HCT116 (cell line): Measurements from ENCODE around the gene BEX3.

Source experiments
- CTCF ChIP-seq, 3 experiments: fragments of 200-600 bp in 1 of 3; sonication (generic) in 1 of 3; IDR thresholded peaks in 2 of 3; conservative IDR thresholded peaks in 1 of 3; 2 replicates each; pipeline ENCODE4 v1.5.1; 2012 to 2017; ENCODE audit warnings: low read depth in 2 of 3, low read length in 2 of 3, antibody characterized with exemption in 1 of 3, borderline replicate concordance in 1 of 3, control low read depth in 1 of 3, mild to moderate bottlenecking in 1 of 3, mixed read lengths in 1 of 3, mixed run types in 1 of 3, moderate library complexity in 1 of 3; ENCODE audit not compliant: insufficient read depth in 1 of 3
- EGR1 ChIP-seq: IDR thresholded peaks from 2 replicates; pipeline ENCODE4 v1.6.1; 2012; ENCODE audit warnings: low read depth
- EZH2 ChIP-seq: fragments of 200-600 bp; sonication (generic); IDR thresholded peaks from 2 replicates; pipeline ENCODE4 v1.6.1; 2017; ENCODE audit warnings: antibody characterized with exemption, mixed run types
- POLR2A ChIP-seq: IDR thresholded peaks from 2 replicates; pipeline ENCODE4 v1.7.0; 2011; ENCODE audit warnings: borderline replicate concordance; ENCODE audit not compliant: insufficient read depth, insufficient read length; ENCODE audit errors: extremely low read depth
- SRF ChIP-seq: IDR thresholded peaks from 2 replicates; pipeline ENCODE4 v1.6.1; 2012; ENCODE audit warnings: low read depth
- ZBTB33 ChIP-seq: IDR thresholded peaks from 2 replicates; pipeline ENCODE4 v1.6.1; 2011; ENCODE audit warnings: mild to moderate bottlenecking, low read length, moderate library complexity; ENCODE audit not compliant: insufficient replicate concordance; ENCODE audit errors: extremely low read depth
- ZFX ChIP-seq: fragments of 450-650 bp; IDR thresholded peaks from 2 replicates; pipeline ENCODE4 v1.6.1; 2017
- TF ChIP-seq, protein P1 (sequence below): IDR thresholded peaks from 2 replicates; pipeline ENCODE4 v1.6.1; 2012; ENCODE audit warnings: low read depth
- TF ChIP-seq, protein P2 (sequence below): IDR thresholded peaks from 2 replicates; pipeline ENCODE4 v1.6.1; 2012

GRCh38 chrX:103369479-103369878 is 6.9 kb upstream of the BEX3 start:
- TF ChIP-seq CTCF (IDR thresholded peaks at IDR 0.05 in 2 of 3, conservative IDR thresholded peaks at IDR 0.05 in 1 of 3; ENCODE audit: borderline replicate concordance in 1 of 3, insufficient read depth in 1 of 3, low read depth in 2 of 3, low read length in 2 of 3) (no peak), EZH2 (no peak), SRF (no peak), POLR2A (no peak), EGR1 (no peak), ZBTB33 (no peak), ZFX (no peak)
- TF ChIP-seq, protein P1, sequence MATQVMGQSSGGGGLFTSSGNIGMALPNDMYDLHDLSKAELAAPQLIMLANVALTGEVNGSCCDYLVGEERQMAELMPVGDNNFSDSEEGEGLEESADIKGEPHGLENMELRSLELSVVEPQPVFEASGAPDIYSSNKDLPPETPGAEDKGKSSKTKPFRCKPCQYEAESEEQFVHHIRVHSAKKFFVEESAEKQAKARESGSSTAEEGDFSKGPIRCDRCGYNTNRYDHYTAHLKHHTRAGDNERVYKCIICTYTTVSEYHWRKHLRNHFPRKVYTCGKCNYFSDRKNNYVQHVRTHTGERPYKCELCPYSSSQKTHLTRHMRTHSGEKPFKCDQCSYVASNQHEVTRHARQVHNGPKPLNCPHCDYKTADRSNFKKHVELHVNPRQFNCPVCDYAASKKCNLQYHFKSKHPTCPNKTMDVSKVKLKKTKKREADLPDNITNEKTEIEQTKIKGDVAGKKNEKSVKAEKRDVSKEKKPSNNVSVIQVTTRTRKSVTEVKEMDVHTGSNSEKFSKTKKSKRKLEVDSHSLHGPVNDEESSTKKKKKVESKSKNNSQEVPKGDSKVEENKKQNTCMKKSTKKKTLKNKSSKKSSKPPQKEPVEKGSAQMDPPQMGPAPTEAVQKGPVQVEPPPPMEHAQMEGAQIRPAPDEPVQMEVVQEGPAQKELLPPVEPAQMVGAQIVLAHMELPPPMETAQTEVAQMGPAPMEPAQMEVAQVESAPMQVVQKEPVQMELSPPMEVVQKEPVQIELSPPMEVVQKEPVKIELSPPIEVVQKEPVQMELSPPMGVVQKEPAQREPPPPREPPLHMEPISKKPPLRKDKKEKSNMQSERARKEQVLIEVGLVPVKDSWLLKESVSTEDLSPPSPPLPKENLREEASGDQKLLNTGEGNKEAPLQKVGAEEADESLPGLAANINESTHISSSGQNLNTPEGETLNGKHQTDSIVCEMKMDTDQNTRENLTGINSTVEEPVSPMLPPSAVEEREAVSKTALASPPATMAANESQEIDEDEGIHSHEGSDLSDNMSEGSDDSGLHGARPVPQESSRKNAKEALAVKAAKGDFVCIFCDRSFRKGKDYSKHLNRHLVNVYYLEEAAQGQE: no peak
- TF ChIP-seq, protein P2, sequence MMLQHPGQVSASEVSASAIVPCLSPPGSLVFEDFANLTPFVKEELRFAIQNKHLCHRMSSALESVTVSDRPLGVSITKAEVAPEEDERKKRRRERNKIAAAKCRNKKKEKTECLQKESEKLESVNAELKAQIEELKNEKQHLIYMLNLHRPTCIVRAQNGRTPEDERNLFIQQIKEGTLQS: no peak
